B cell (primary cell): ENCODE measurements around the gene KCTD20. TPM values are rescaled to one million over a fixed set of nuclear protein-coding genes. Genes with fewer than 3 reads are reported as not detected.

Experiments used
- ATAC-seq: fragments of 200-7000 bp; cut with Tn5 transposase; one replicate; pipeline ENCODE4 v1.10.0; 2021; ENCODE audit warnings: low read depth, mild to moderate bottlenecking, moderate number of reproducible peaks, moderate library complexity
- CTCF ChIA-PET: fragments of 350-600 bp; sonication (Branson Sonifier 250); formaldehyde crosslinking; loops from one replicate; lab custom pipeline; 2021; ENCODE audit warnings: antibody characterized with exemption, inconsistent platforms; lab: Charles Lee
- POLR2A ChIA-PET: fragments of 350-600 bp; sonication (Branson Sonifier 250); formaldehyde crosslinking; loops from one replicate; lab custom pipeline; 2021; ENCODE audit warnings: antibody characterized with exemption; lab: Charles Lee
- DNase-seq: peaks from one replicate; pipeline ENCODE4 v3.0.0; 2013
- H2AFZ ChIP-seq: 2 replicates; pipeline ENCODE4 v1.6.1; 2012; ENCODE audit warnings: mild to moderate bottlenecking, low read depth, low read length; ENCODE audit not compliant: insufficient read depth, poor library complexity, severe bottlenecking
- H3K27ac ChIP-seq, 2 donors: 1 replicate in 1 of 2; 2 replicates in 1 of 2; pipeline ENCODE4 v1.5.1; 2012 to 2013; ENCODE audit warnings: low read length in 2 of 2, mild to moderate bottlenecking in 2 of 2, moderate library complexity in 1 of 2
- H3K27me3 ChIP-seq, 4 experiments: fragments of 200-600 bp in 1 of 4; sonication (generic) in 1 of 4; replicated peaks in 1 of 4; 1 replicate in 2 of 4; 2 replicates in 2 of 4; pipeline versions ENCODE4 v1.6.1 to v1.7.0; 2013 to 2016; ENCODE audit warnings: low read length in 3 of 4, mild to moderate bottlenecking in 2 of 4, mixed read lengths in 1 of 4, moderate library complexity in 1 of 4; ENCODE audit not compliant: insufficient read depth in 4 of 4, control insufficient read depth in 3 of 4; ENCODE audit errors: control extremely low read depth in 1 of 4
- H3K36me3 ChIP-seq, 2 experiments: replicated peaks in 1 of 2; 1 replicate in 1 of 2; 2 replicates in 1 of 2; pipeline versions ENCODE4 v1.6.1 to v1.7.1; 2013; ENCODE audit warnings: low read length in 1 of 2; ENCODE audit not compliant: insufficient read depth in 2 of 2, control insufficient read depth in 1 of 2; ENCODE audit errors: control extremely low read depth in 1 of 2, extremely low read depth in 1 of 2
- H3K4me1 ChIP-seq, 2 donors: fragments of 200-600 bp in 1 of 2; sonication (generic) in 1 of 2; 1 replicate in 1 of 2; 2 replicates in 1 of 2; pipeline versions ENCODE4 v1.5.1 to v1.6.1; 2013 to 2017; ENCODE audit warnings: low read length in 2 of 2; ENCODE audit not compliant: control insufficient read depth in 2 of 2, insufficient read depth in 2 of 2
- H3K4me2 ChIP-seq: replicated peaks from 2 replicates; pipeline ENCODE3; 2012; ENCODE audit warnings: mild to moderate bottlenecking, low read depth, low read length; ENCODE audit not compliant: poor library complexity, severe bottlenecking
- H3K4me3 ChIP-seq, 5 experiments: fragments of 200-600 bp in 1 of 5; sonication (generic) in 1 of 5; 1 replicate in 3 of 5; 2 replicates in 2 of 5; pipeline versions ENCODE4 v1.5.1 to v1.7.0; 2011 to 2016; ENCODE audit warnings: low read length in 4 of 5, mild to moderate bottlenecking in 4 of 5, low read depth in 2 of 5, control low read depth in 1 of 5, moderate library complexity in 1 of 5; ENCODE audit not compliant: insufficient read depth in 1 of 5; ENCODE audit errors: control extremely low read depth in 1 of 5, extremely low read depth in 1 of 5
- H3K79me2 ChIP-seq: fragments of 200-600 bp; sonication (generic); one replicate; pipeline ENCODE4 v1.6.0; 2016; ENCODE audit warnings: low read length; ENCODE audit not compliant: control insufficient read depth, insufficient read depth
- H3K9ac ChIP-seq: fragments of 200-600 bp; sonication (generic); 2 replicates; pipeline ENCODE4 v1.6.1; 2017; ENCODE audit warnings: mild to moderate bottlenecking, low read length, moderate library complexity
- H3K9me3 ChIP-seq, 3 donors: one replicate each; pipeline versions ENCODE4 v1.6.1 to v1.7.1; 2013; ENCODE audit warnings: low read length in 2 of 3; ENCODE audit not compliant: control insufficient read depth in 2 of 3, insufficient read depth in 1 of 3; ENCODE audit errors: control extremely low read depth in 1 of 3
- H4K20me1 ChIP-seq: 2 replicates; pipeline ENCODE4 v1.6.0; 2012; ENCODE audit warnings: mild to moderate bottlenecking, low read length; ENCODE audit not compliant: insufficient read depth, control insufficient read depth, poor library complexity, severe bottlenecking
- H3K27ac Mint-ChIP-seq: one replicate; pipeline ENCODE4 v1.8.0; 2021; ENCODE audit warnings: mixed read lengths
- H3K27me3 Mint-ChIP-seq: one replicate; pipeline ENCODE4 v1.8.0; 2021; ENCODE audit warnings: mixed read lengths
- H3K4me1 Mint-ChIP-seq: one replicate; pipeline ENCODE4 v1.8.0; 2021; ENCODE audit warnings: mixed read lengths
- H3K4me3 Mint-ChIP-seq: one replicate; pipeline ENCODE4 v1.8.0; 2021; ENCODE audit warnings: mixed read lengths
- H3K9me3 Mint-ChIP-seq: one replicate; pipeline ENCODE4 v1.8.0; 2022; ENCODE audit warnings: mixed read lengths; ENCODE audit not compliant: insufficient read depth
- CTCF ChIP-seq: fragments of 200-600 bp; IDR thresholded peaks from one replicate; pipeline ENCODE4 v1.8.0; 2022; ENCODE audit warnings: antibody characterized with exemption, mild to moderate bottlenecking
- EZH2 ChIP-seq: IDR thresholded peaks from 2 replicates; pipeline ENCODE4 v1.6.1; 2012; ENCODE audit warnings: borderline replicate concordance, low read depth, mild to moderate bottlenecking, moderate library complexity, low read length; ENCODE audit not compliant: insufficient read depth, poor library complexity, severe bottlenecking
- WGBS: methylation state at CpG from one replicate; pipeline ENCODE4 v1.1.5; 2013; ENCODE audit warnings: missing lambda C conversion rate; ENCODE audit not compliant: insufficient coverage; 5-methylcytosine and 5-hydroxymethylcytosine counted together
- intact Hi-C: fragments of 100-400 bp; cut with micrococcal nuclease; formaldehyde crosslinking; loops from one replicate; pipeline ENCODE4 v1.10.0; 2022
- polyA plus RNA-seq: library from polyadenylated mRNA; depleted of rRNA; stranded (reverse); fragments of >200 nt; gene quantifications from 2 replicates; pipeline ENCODE4 v1.2.3, GENCODE V29; 2012
- total RNA-seq, 2 donors: library from RNA; stranded (reverse); fragments of 120-200 nt in 1 of 2; gene quantifications; 1 replicate in 1 of 2; 2 replicates in 1 of 2; pipeline versions ENCODE4 v1.2.3 to v1.2.4, GENCODE V29; 2013 to 2022

KCTD20 gene
- total and polyA plus RNA-seq, 2 donors (not counting 1 experiment from before 2014, with no cell fraction given): 19.5 to 37.5 TPM

- Mint-ChIP-seq H3K4me3 (peak overlapping the region; percentile 97), H3K27me3 (no peaks in the 10 kb centered on the region), H3K27ac (peak overlapping the region; percentile 94), H3K4me1 (peaks cover 17% of the 10 kb centered on the region), H3K9me3 (no peaks in the 10 kb centered on the region)
- Histone ChIP-seq H3K4me2 (peak overlapping the region; percentile 81), H3K9me3 (no peaks in the 10 kb centered on the region), H3K36me3 (no peaks in the 10 kb centered on the region), H3K27me3 (no peaks in the 10 kb centered on the region), H3K79me2 (no peaks in the 10 kb centered on the region), H3K9ac (peak overlapping the region; percentile 74), H4K20me1 (no peaks in the 10 kb centered on the region), H2AFZ (peak overlapping the region; percentile 98), H3K4me1 (peaks cover 9 to 14% of the 10 kb centered on the region in 2 donors), H3K27ac (peak overlapping the region; percentile 57 to 68), H3K4me3 (peak overlapping the region; percentile 63 to 81 (median 70))
- ChIA-PET POLR2A (interaction anchor here (0.6 to 1.2 kb wide), 2 partner anchors 21 to 92 kb away, joined by 3 to 6 read pairs; partner anchors contain the start of gene KCTD20), CTCF (interaction anchor here (0.6 to 3.8 kb wide), 15 partner anchors 17 to 429 kb away, joined by 3 to 29 read pairs (median 5); partner anchors contain the start of gene SRSF3)
- 25% methylated on average over 2 of the region's 4 CpGs for WGBS
- TF ChIP-seq EZH2 (no peak), CTCF (no peak)
- intact Hi-C loops: loop anchor here (1.0 to 10.0 kb wide), 8 partner anchors 20 to 432 kb away; partner anchors contain the start of genes KCTD20, PXT1, SRSF3 and STK38
- no peak for ATAC-seq
- DNase-seq: no peak
Observed at GRCh38 chr6:36422714-36423100, 20.1 kb upstream of the KCTD20 start.
